Measurements from ENCODE around the gene KCTD2.

Gene KCTD2

DNA sequence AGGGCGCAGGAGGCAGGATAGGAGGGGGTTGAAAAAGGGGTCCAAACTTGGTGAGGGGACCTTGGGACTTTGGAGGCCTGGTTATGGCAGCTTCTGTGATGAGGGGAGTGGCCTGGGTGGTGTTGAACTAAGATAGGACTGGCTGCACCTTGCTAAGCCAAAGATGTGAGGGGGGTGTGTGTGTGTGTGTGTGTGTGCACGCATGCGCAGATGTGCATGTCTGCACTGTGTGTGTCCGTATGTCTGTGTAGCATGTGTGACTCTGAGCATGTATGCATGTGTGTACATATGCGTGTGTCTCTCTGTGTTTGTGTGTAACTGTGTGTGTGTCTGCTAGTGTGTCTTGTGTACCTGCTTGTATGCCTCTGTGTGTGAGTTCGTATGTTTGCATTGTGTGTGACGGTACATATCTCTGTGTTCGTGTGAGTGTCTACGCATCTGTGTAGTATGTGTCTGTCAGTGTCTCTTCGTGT, 44.9 kb downstream of the KCTD2 start:
- TF ChIP-seq MYC (IDR thresholded peaks at IDR 0.05; ENCODE audit: low read depth, low read length) (no peak), POLR2A (IDR thresholded peaks at IDR 0.05; ENCODE audit: extremely low read depth, insufficient read length) (no peak)
- TF ChIP-seq, protein P1, sequence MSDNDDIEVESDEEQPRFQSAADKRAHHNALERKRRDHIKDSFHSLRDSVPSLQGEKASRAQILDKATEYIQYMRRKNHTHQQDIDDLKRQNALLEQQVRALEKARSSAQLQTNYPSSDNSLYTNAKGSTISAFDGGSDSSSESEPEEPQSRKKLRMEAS (IDR thresholded peaks at IDR 0.05; ENCODE audit: low read depth, low read length) = no peak
- TF ChIP-seq, protein P2, sequence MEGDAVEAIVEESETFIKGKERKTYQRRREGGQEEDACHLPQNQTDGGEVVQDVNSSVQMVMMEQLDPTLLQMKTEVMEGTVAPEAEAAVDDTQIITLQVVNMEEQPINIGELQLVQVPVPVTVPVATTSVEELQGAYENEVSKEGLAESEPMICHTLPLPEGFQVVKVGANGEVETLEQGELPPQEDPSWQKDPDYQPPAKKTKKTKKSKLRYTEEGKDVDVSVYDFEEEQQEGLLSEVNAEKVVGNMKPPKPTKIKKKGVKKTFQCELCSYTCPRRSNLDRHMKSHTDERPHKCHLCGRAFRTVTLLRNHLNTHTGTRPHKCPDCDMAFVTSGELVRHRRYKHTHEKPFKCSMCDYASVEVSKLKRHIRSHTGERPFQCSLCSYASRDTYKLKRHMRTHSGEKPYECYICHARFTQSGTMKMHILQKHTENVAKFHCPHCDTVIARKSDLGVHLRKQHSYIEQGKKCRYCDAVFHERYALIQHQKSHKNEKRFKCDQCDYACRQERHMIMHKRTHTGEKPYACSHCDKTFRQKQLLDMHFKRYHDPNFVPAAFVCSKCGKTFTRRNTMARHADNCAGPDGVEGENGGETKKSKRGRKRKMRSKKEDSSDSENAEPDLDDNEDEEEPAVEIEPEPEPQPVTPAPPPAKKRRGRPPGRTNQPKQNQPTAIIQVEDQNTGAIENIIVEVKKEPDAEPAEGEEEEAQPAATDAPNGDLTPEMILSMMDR (IDR thresholded peaks at IDR 0.05; ENCODE audit: low read depth, low read length) = no peak
- no peak for DNase-seq (ENCODE audit: low read depth)
- H3K4me3 ChIP-seq (ENCODE audit: low read depth, low read length) = no peak overlapping the region

DNA sequence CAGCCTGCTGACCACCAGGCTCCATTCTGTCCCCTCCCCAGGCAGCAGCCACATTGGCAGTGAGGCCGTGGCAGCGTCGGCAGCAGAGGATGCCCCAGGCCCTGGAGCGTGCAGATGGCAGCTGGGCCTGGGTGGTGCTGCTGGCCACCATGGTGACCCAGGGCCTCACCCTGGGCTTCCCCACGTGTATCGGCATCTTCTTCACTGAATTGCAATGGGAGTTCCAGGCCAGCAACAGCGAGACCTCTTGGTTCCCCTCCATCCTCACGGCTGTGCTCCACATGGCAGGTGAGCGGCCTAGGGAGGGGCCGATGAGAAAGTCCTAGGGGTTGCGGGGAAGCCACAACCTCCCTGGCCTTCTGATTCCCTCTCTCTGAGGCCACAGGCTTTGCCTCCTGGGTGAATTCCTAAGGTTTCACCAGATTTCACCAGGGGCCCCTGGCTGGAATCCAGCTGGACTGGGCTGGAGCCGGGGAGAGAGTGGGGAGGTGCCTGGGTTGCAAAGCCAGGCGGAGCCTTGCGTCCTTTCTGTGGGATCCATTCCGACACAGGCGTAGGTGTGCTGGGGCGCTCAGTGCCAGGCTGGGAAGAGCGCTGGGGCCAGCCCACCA, 46.6 kb downstream of the KCTD2 start:
- TF ChIP-seq, protein P1 (IDR thresholded peaks at IDR 0.05; ENCODE audit: low read depth, low read length) = no peak
- TF ChIP-seq, protein P2 (IDR thresholded peaks at IDR 0.05; ENCODE audit: low read depth, low read length) = no peak
- TF ChIP-seq MYC (IDR thresholded peaks at IDR 0.05; ENCODE audit: low read depth, low read length) = no peak
- no peak for TF ChIP-seq POLR2A (IDR thresholded peaks at IDR 0.05; ENCODE audit: extremely low read depth, insufficient read length)

DNA sequence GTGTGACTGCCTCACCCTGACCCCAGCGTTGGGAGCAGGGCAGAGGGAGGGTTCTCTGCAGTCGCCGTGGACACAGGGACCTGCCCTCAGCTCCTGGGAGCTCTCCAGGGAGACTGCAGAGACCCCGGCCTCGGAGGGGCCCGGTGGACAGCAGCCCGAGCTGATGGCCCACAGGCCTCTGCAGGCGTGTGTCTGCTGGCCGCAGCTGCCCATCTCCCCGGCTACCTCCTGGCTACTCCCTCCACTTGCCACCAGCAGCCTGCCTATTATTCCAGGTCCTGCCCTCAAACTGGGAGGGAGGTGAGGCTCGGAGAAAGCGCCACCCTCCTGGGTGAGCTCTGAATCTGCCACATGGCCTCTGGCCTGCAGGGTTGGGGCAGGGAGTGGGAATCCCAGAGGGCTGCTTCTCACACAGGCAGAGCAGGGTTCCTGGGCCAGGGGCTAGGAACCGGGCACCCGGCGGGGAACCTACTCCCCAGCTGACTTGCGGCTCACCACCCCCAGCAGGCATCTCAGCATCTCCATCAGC, 47.9 kb downstream of the KCTD2 start:
- TF ChIP-seq MYC (IDR thresholded peaks at IDR 0.05; ENCODE audit: low read depth, low read length) = no peak
- TF ChIP-seq, protein P2 (IDR thresholded peaks at IDR 0.05; ENCODE audit: low read depth, low read length) = no peak
- no peak for TF ChIP-seq POLR2A (IDR thresholded peaks at IDR 0.05; ENCODE audit: extremely low read depth, insufficient read length)
- no peak for DNase-seq (ENCODE audit: low read depth)
- no peak overlapping the region for H3K4me3 ChIP-seq (ENCODE audit: low read depth, low read length)

More for the DNA sequence above, 46.6 kb downstream of the KCTD2 start:
- DNase-seq (ENCODE audit: low read depth) = no peak
- no peak overlapping the region for H3K4me3 ChIP-seq (ENCODE audit: low read depth, low read length)

DNA sequence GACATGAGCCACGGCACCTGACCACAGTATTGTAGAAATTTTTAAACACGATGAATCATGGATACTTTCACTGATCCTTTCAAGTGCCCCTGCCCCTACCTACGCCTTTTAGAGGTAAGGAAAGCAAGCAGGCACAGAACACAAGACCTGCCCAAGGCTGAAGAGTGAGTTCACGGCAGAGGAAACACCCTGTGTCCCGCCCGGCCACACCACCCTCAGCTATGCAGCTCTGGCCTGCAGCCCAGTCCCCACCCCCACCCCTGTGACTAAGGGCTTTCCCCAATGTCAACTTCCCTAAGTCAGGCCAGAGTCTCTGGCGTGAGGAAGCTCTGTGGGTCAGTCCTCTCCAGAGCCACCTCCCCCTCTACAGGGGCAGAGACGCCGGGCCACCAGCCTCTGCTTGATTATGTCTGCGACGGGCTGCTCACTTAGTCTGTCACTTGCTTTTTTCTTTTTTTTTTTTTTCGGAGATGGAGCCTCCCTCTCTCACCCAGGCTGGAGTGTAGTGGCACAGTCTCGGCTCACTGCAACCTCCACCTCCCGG, 49.1 kb downstream of the KCTD2 start:
- TF ChIP-seq, protein P2 (IDR thresholded peaks at IDR 0.05; ENCODE audit: low read depth, low read length) = no peak
- TF ChIP-seq, protein P1 (IDR thresholded peaks at IDR 0.05; ENCODE audit: low read depth, low read length) = no peak
- TF ChIP-seq POLR2A (IDR thresholded peaks at IDR 0.05; ENCODE audit: extremely low read depth, insufficient read length) = no peak
- no peak for TF ChIP-seq MYC (IDR thresholded peaks at IDR 0.05; ENCODE audit: low read depth, low read length)
- peak; percentile 92 for DNase-seq (ENCODE audit: low read depth)
- no peak overlapping the region for H3K4me3 ChIP-seq (ENCODE audit: low read depth, low read length)

DNA sequence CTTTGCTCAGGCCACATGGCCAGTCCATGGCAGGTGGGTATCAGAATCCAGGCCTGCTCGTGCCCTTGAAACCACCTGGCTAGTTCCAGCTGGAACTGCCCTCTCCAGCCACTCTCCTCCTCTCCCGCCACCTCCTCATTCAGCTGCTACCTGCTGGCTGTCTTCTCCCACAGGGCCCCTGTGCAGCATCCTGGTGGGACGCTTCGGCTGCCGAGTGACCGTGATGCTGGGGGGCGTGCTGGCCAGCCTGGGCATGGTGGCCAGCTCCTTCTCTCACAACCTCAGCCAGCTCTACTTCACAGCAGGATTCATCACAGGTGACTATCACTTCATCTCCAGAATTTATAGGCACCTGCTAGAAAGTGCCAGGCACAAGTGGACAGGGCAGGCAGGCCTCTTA, 50.8 kb downstream of the KCTD2 start:
- H3K4me3 ChIP-seq (ENCODE audit: low read depth, low read length) = no peak overlapping the region
- TF ChIP-seq POLR2A (IDR thresholded peaks at IDR 0.05; ENCODE audit: extremely low read depth, insufficient read length) = no peak
- no peak for TF ChIP-seq MYC (IDR thresholded peaks at IDR 0.05; ENCODE audit: low read depth, low read length)
- TF ChIP-seq, protein P2 (IDR thresholded peaks at IDR 0.05; ENCODE audit: low read depth, low read length) = no peak
- TF ChIP-seq, protein P1 (IDR thresholded peaks at IDR 0.05; ENCODE audit: low read depth, low read length) = no peak
- no peak for DNase-seq (ENCODE audit: low read depth)

Data from NB4 (cell line).